Mesangial cell (primary cell): Measurements from ENCODE around the gene UBQLN1. TPM values are rescaled to one million over a fixed set of nuclear protein-coding genes. Genes with fewer than 3 reads are reported as not detected.

Source experiments
- total RNA-seq: library from RNA; depleted of rRNA; stranded (reverse); fragments of >200 nt; gene quantifications from 2 replicates; pipeline ENCODE4 v1.2.3, GENCODE V29; 2015

UBQLN1 gene
- 105 and 115 TPM in 2 replicates for total RNA-seq

GRCh38 chr9:83707768-83708514 is at the start of gene UBQLN1:
Gene UBQLN1, minus strand, starts transcription at chr9:83707958. Its CDS starts 279 bp downstream, at chr9:83707679.

GRCh38 chr9:83622939-83623678 is 84.6 kb downstream of the UBQLN1 start, which contains the start of gene IDNK:
Gene IDNK, plus strand, starts transcription at chr9:83623143. Its CDS starts 29 bp downstream, at chr9:83623172.

Other genes with a start within 250 kb of the UBQLN1 start
- 1.3 and 2.9 TPM in 2 replicates for gene FRMD3, start 169.6 kb downstream of the UBQLN1 start, total RNA-seq
- 0.33 and 0.76 TPM in 2 replicates for gene IDNK, start 84.8 kb downstream of the UBQLN1 start, total RNA-seq
- gene GKAP1, start 109.8 kb upstream of the UBQLN1 start, total RNA-seq = 0.49 and 0.51 TPM in 2 replicates
- 1.1 and 1.4 TPM in 2 replicates for gene KIF27, start 213.5 kb upstream of the UBQLN1 start, total RNA-seq